ENCODE measurements around the gene PGAP3. TPM values are rescaled to one million over a fixed set of nuclear protein-coding genes. Genes with fewer than 3 reads are reported as not detected.

The PGAP3 gene
- total RNA-seq, 4 donors from 2014 or later = 19.9 to 82.6 (median 46.2) TPM

DNA sequence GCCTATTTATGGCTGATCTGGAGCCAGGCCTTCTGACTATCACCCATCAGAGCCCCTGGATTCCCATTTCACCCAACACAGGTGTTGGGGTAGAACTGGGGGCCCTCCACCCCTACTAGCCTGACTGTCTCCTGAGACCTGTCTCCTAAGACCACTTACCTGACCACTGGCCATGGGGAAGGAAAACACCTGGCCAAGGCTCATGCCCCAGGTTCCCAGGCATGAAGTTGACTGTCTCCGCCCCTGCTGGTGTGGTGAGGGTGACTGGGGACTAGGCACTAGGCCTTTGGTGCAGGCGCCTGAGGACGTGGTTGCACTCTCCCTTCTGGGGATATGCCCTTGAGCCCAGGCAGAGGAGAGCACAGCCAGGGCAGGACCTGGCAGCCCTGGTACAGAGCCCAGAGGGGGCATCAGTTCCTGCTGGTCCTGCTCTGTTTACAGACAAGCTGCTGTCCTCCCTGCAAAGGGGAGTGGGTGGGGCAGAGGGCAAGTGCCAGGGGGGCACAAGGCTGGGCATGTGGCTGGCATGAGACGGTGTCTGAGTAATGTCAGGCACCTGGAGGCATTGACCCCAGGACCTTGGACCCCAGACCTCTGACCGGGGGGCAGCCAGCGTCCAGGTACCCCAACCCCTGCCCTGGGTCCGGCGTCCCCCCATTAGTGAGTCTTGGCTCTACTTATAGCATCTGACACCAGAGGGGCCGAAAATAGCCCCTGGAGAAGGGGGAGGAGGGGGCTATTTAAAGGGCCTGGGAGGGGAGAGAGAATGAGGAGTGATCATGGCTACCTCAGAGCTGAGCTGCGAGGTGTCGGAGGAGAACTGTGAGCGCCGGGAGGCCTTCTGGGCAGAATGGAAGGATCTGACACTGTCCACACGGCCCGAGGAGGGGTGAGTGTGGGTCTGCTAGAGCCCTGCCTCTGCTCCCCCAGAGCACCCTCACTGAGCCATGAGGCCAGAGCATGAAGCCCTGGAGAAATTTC lies 23.0 kb downstream of the PGAP3 start, which contains the start of gene TCAP:
TSS of gene TCAP (plus strand) at position 769 of the 981 bp plus-strand sequence. CDS start at position 780, 11 bp downstream.
- Histone ChIP-seq H3K4me1 (peaks cover 37 to 58% (median 48%) of the 10 kb centered on the region in 4 donors), H3K27me3 (peaks cover 43% of the 10 kb centered on the region), H3K4me3 (no peak within 1 kb of the TSS), H3K27ac (peak within 1 kb of the TSS in 2 of 4 donors; percentile 60 to 82), H3K36me3 (peaks cover 0 to 9% (median 3%) of the 10 kb centered on the region in 4 donors), H3K9me3 (no peaks in the 10 kb centered on the region)
- intact Hi-C loops (cut with DNase I; ENCODE audit: low total_unique reads) (no loop called here), in situ Hi-C loops (cut with MboI; ENCODE audit: low pct_ligation_motif_present in 1 of 4, low pct_unique_long_range_greater_than_20kb in 1 of 4, low sequenced_read_pairs in 3 of 4) (no loop called here)
- DNase-seq = no peak
- 53 to 56% methylated on average over 4 to 13 of the region's 15 CpGs for WGBS, 2 donors (ENCODE audit: low coverage in 1 of 2)
- TF ChIP-seq, protein P1, sequence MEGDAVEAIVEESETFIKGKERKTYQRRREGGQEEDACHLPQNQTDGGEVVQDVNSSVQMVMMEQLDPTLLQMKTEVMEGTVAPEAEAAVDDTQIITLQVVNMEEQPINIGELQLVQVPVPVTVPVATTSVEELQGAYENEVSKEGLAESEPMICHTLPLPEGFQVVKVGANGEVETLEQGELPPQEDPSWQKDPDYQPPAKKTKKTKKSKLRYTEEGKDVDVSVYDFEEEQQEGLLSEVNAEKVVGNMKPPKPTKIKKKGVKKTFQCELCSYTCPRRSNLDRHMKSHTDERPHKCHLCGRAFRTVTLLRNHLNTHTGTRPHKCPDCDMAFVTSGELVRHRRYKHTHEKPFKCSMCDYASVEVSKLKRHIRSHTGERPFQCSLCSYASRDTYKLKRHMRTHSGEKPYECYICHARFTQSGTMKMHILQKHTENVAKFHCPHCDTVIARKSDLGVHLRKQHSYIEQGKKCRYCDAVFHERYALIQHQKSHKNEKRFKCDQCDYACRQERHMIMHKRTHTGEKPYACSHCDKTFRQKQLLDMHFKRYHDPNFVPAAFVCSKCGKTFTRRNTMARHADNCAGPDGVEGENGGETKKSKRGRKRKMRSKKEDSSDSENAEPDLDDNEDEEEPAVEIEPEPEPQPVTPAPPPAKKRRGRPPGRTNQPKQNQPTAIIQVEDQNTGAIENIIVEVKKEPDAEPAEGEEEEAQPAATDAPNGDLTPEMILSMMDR (IDR thresholded peaks at IDR 0.05) = no peak

DNA sequence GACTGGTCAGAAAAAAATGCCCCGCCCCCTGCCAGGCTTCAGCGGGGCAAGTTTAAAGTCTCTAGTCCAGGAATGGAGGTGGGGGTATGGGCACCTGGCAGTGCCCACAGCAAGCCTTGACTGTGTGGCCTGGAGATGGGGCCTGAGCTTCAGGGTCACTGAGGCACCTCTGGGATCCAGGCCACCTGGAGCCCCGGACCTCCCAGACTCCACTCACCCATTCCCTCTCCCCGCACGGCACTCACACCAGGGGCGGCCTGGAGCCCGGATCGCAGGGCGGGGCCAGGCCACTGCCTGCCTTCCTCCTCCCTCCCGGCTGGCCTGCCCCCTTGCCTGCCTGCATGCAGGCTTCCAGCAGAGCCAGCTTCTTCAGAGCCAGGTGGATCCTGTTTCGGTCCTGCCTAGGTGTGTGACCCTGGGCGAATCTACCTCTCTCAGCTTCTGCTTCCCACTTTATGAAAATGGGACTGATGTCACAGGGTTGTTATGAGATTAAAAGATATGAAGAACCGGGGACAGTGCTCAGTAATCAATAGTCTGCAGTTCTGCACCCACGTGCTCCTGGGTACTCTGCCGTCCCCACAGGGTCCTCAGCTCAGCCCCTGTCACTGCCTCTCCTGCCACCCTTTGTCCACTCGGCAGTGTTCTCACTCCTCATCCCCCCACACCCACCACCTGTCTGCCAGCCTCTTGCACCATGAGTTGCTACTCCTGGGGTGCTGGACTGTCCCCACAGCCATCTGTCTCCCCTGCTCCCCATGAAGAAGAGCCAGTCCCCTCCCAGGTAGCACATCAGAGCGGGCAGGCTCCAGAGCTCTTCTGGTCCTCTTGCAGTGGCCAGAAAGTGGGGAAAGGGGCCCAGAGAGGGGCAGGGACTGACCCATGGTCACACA lies 23.9 kb downstream of the PGAP3 start:
- in situ Hi-C loops (cut with MboI; ENCODE audit: low pct_ligation_motif_present in 1 of 4, low pct_unique_long_range_greater_than_20kb in 1 of 4, low sequenced_read_pairs in 3 of 4) = no loop called here

DNA sequence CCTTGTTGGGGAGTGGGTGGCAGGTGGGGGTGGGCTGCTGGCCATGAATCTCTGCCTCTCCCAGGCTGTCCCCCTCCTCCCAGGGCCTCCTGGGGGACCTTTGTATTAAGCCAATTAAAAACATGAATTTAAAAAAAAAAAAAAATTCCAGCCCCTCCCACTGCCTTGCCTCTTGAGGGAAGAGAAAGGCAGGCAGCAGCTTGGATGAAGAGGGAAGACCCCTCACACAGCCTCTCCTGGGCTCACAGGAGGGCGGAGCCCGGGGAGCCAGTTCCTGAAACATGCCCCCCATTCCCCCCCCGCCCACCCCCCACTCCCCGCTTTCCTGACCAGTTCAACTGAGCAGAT lies 24.5 kb downstream of the PGAP3 start:
- TF ChIP-seq, protein P1 (IDR thresholded peaks at IDR 0.05) = no peak
- TF ChIP-seq POLR2A (IDR thresholded peaks at IDR 0.05) (no peak), POLR2AphosphoS5 (IDR thresholded peaks at IDR 0.05) (no peak), EP300 (IDR thresholded peaks at IDR 0.05; ENCODE audit: low read depth) (no peak)
- Histone ChIP-seq H3K27me3 (peaks cover 28% of the 10 kb centered on the region), H3K9me3 (no peaks in the 10 kb centered on the region), H3K27ac (peak overlapping the region; percentile 58 to 82 (median 64)), H3K4me1 (peaks cover 35 to 55% (median 42%) of the 10 kb centered on the region in 4 donors), H3K36me3 (peaks cover 0 to 9% (median 4%) of the 10 kb centered on the region in 4 donors), H3K4me3 (no peak overlapping the region)
- in situ Hi-C loops (cut with MboI; ENCODE audit: low pct_ligation_motif_present in 1 of 4, low pct_unique_long_range_greater_than_20kb in 1 of 4, low sequenced_read_pairs in 3 of 4) (no loop called here), intact Hi-C loops (cut with DNase I; ENCODE audit: low total_unique reads) (no loop called here)
- WGBS, 2 donors (ENCODE audit: low coverage in 1 of 2) = 70% methylated on average over 4 of the region's 4 CpGs; no CpG with 5 or more reads in 1 of the 2 donors
- DNase-seq = no peak

More for the DNA sequence above, 23.9 kb downstream of the PGAP3 start:
- peak overlapping the region; percentile 58 to 82 (median 64) for H3K27ac ChIP-seq
- no peak overlapping the region for H3K4me3 ChIP-seq
- peak; percentile 67 for DNase-seq
- 20 to 39% methylated on average over 1 to 17 of the region's 17 CpGs for WGBS, 2 donors (ENCODE audit: low coverage in 1 of 2)
- peaks cover 0 to 9% (median 4%) of the 10 kb centered on the region in 4 donors for H3K36me3 ChIP-seq
- peaks cover 37 to 61% (median 48%) of the 10 kb centered on the region in 4 donors for H3K4me1 ChIP-seq
- intact Hi-C loops (cut with DNase I; ENCODE audit: low total_unique reads) = no loop called here
- TF ChIP-seq, protein P1 (IDR thresholded peaks at IDR 0.05) = no peak
- TF ChIP-seq POLR2A (IDR thresholded peaks at IDR 0.05) (no peak), POLR2AphosphoS5 (IDR thresholded peaks at IDR 0.05) (no peak), EP300 (IDR thresholded peaks at IDR 0.05; ENCODE audit: low read depth) (no peak)
- H3K9me3 ChIP-seq = no peaks in the 10 kb centered on the region
- H3K27me3 ChIP-seq = peaks cover 34% of the 10 kb centered on the region

Data from transverse colon (tissue), 4 donors.